Nephron (organoid): ENCODE results near the gene ABCG1.

Source experiments
- H3K27ac Mint-ChIP-seq, 3 experiments: 2 replicates each; pipeline ENCODE4 v1.8.0; 2020; ENCODE audit warnings: mixed read lengths in 3 of 3, mild to moderate bottlenecking in 2 of 3, moderate library complexity in 1 of 3
- H3K27me3 Mint-ChIP-seq: 2 replicates; pipeline ENCODE4 v1.8.0; 2021; ENCODE audit warnings: low read depth, mild to moderate bottlenecking, moderate library complexity, mixed read lengths
- H3K36me3 Mint-ChIP-seq: 2 replicates; pipeline ENCODE4 v1.8.0; 2020; ENCODE audit warnings: low read depth, mixed read lengths
- H3K4me1 Mint-ChIP-seq: 2 replicates; pipeline ENCODE4 v1.8.0; 2020; ENCODE audit warnings: mixed read lengths
- H3K4me3 Mint-ChIP-seq, 3 experiments: 2 replicates each; pipeline ENCODE4 v1.8.0; 2020; ENCODE audit warnings: mild to moderate bottlenecking in 3 of 3, mixed read lengths in 3 of 3, moderate library complexity in 2 of 3
- H3K9me3 Mint-ChIP-seq: 2 replicates; pipeline ENCODE4 v1.8.0; 2020; ENCODE audit warnings: mixed read lengths
- CTCF ChIP-seq, 3 experiments: fragments of 200-600 bp; sonication (generic); IDR thresholded peaks; one replicate each; pipeline ENCODE4 v1.5.0; 2021; ENCODE audit warnings: antibody characterized with exemption in 3 of 3; ENCODE audit not compliant: unreplicated experiment in 3 of 3

Gene ABCG1

GRCh38 chr21:42280356-42281180 lies 61.6 kb downstream of the ABCG1 start:
- TF ChIP-seq CTCF (IDR thresholded peaks at IDR 0.05; ENCODE audit: unreplicated experiment in 3 of 3): no peak

DNA sequence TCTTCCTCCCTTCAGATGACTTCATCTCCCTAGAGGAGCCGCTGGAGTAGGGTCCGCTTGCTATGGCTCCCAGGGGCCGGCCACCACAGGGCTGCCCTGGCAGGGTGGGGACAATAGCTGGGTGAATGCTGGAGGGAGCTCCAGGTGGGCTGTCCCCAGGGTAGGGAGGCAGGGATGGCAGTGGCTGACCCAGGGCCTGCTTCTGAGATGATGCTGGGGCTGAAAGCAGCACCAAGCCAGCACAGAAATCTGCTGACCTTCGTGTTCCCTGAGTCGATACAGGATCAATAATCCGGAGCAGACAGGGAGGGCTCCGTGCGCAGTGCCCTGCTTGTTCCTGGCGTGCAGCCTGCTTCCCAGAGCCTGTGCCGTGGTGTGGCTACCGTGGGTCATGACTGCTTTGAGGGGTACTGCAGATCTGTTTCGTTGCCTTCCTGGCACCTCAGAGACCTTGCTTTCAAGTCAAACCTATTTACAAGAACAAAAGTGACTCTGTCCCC lies 62.3 kb downstream of the ABCG1 start:
- no peak for TF ChIP-seq CTCF (IDR thresholded peaks at IDR 0.05; ENCODE audit: unreplicated experiment in 3 of 3)

More at GRCh38 chr21:42280356-42281180, 61.6 kb downstream of the ABCG1 start:
- H3K4me3 Mint-ChIP-seq: no peak overlapping the region
- H3K36me3 Mint-ChIP-seq: no peaks in the 10 kb centered on the region
- no peaks in the 10 kb centered on the region for H3K4me1 Mint-ChIP-seq
- H3K27me3 Mint-ChIP-seq: peaks cover 20% of the 10 kb centered on the region
- H3K27ac Mint-ChIP-seq: no peak overlapping the region
- no peaks in the 10 kb centered on the region for H3K9me3 Mint-ChIP-seq

DNA sequence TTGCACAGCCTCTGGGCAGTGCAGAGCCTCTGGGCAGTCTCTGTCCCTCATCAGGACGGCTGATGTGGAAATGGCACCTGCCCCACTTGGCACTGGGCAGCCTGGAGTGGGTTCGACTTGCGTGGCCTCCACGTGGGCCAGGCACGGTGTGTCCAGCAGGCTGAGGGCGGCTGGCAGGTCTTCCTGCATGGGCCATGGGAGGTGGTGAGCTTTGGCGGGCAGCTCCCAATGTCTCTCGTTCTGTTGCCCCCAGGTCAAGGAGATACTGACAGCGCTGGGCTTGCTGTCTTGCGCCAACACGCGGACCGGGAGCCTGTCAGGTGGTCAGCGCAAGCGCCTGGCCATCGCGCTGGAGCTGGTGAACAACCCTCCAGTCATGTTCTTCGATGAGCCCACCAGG lies 63.1 kb downstream of the ABCG1 start:
- Mint-ChIP-seq H3K4me1 (no peaks in the 10 kb centered on the region), H3K27me3 (peaks cover 25% of the 10 kb centered on the region), H3K4me3 (no peak overlapping the region), H3K36me3 (peaks cover 5% of the 10 kb centered on the region), H3K27ac (no peak overlapping the region), H3K9me3 (no peaks in the 10 kb centered on the region)
- no peak for TF ChIP-seq CTCF (IDR thresholded peaks at IDR 0.05; ENCODE audit: unreplicated experiment in 3 of 3)

More for the DNA sequence above, 62.3 kb downstream of the ABCG1 start:
- peaks cover 20% of the 10 kb centered on the region for H3K27me3 Mint-ChIP-seq
- no peak overlapping the region for H3K27ac Mint-ChIP-seq
- H3K9me3 Mint-ChIP-seq: no peaks in the 10 kb centered on the region
- H3K36me3 Mint-ChIP-seq: peaks cover under 1% of the 10 kb centered on the region
- H3K4me1 Mint-ChIP-seq: no peaks in the 10 kb centered on the region
- H3K4me3 Mint-ChIP-seq: no peak overlapping the region

GRCh38 chr21:42282715-42283114 lies 63.8 kb downstream of the ABCG1 start:
- H3K4me3 Mint-ChIP-seq: no peak overlapping the region
- H3K27ac Mint-ChIP-seq: no peak overlapping the region
- H3K4me1 Mint-ChIP-seq: no peaks in the 10 kb centered on the region
- peaks cover 23% of the 10 kb centered on the region for H3K27me3 Mint-ChIP-seq
- peaks cover 5% of the 10 kb centered on the region for H3K36me3 Mint-ChIP-seq
- H3K9me3 Mint-ChIP-seq: no peaks in the 10 kb centered on the region
- no peak for TF ChIP-seq CTCF (IDR thresholded peaks at IDR 0.05; ENCODE audit: unreplicated experiment in 3 of 3)

DNA sequence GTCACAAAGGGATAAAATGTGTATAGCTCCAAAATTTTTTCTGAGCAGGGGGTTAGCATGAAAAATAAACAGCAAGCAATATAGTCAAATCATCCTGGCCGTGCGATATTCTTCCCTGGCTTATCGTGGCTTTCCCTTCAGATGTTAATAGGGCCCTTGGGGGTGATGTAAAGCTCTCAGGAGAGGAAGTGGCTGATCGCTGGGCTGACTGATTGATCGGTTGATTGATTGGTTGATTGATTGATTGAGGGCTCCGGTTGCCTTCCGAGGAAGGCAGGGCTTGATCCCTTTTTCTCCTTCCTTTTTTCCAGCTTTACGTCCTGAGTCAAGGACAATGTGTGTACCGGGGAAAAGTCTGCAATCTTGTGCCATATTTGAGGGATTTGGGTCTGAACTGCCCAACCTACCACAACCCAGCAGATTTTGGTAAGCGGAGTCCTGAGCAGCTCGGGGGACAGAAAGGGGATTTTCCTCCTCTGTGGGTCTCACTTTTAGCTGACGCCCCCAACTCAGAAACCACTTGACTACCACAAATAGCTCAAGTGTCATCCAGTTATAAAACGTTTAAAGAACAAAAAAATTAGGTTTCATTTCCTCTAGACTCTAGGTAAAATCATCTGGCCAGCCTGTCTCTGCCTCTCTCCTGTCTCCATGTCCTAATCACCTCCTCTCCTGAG lies 66.8 kb downstream of the ABCG1 start:
- peaks cover 13% of the 10 kb centered on the region for H3K27me3 Mint-ChIP-seq
- H3K9me3 Mint-ChIP-seq: no peaks in the 10 kb centered on the region
- H3K4me3 Mint-ChIP-seq: no peak overlapping the region
- TF ChIP-seq CTCF (IDR thresholded peaks at IDR 0.05; ENCODE audit: unreplicated experiment in 3 of 3): no peak
- H3K36me3 Mint-ChIP-seq: peaks cover 10% of the 10 kb centered on the region
- H3K27ac Mint-ChIP-seq: no peak overlapping the region
- H3K4me1 Mint-ChIP-seq: no peaks in the 10 kb centered on the region
